AG04449 (cell line): ENCODE results near the gene PLA2G2D.

Experiments used
- CTCF ChIA-PET: fragments of 350-600 bp; formaldehyde crosslinking; extraction: SDS; loops from one replicate; lab custom pipeline; 2021; ENCODE audit warnings: antibody characterized with exemption; lab: Yijun Ruan, JAX
- POLR2A ChIA-PET: fragments of 400-600, 350-600 bp; formaldehyde crosslinking; extraction: SDS; loops from one replicate; lab custom pipeline; 2020; ENCODE audit warnings: antibody characterized with exemption, inconsistent platforms; lab: Yijun Ruan, JAX
- DNase-seq: peaks from one replicate; pipeline ENCODE4 v3.0.0-alpha.2; 2010; ENCODE audit warnings: low read depth, low spot score
- H3K4me3 ChIP-seq: 2 replicates; pipeline ENCODE4 v1.5.1; 2011; ENCODE audit warnings: low read depth, mild to moderate bottlenecking, control low read depth, low read length
- TF ChIP-seq, protein P1 (sequence below): IDR thresholded peaks from one replicate; pipeline ENCODE4 v1.5.1; 2011; ENCODE audit warnings: mild to moderate bottlenecking, moderate library complexity, low read length, control low read depth, inconsistent platforms; ENCODE audit not compliant: insufficient read depth; ENCODE audit errors: missing control alignments

The PLA2G2D gene

DNA sequence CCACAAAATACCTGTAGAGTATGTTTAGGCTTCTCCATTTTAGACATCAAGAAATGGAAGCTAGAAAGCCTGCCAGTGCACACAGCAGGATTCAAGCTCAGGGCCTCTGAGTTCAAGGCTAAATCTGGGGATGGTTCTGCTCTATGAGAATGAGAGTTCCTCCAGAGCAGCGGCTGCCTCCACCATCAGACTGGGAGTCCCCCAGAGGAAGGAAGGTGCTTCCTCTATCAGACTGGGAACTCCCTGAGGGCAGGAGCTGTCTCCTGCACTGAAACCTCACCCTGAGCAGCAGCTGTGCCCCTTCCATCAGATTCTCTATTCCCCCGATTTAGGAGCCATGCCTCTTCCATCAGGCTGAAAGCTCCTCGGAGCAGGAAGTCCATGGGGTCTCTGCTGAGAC is 29.2 kb downstream of the PLA2G2D start:
- TF ChIP-seq, protein P1, sequence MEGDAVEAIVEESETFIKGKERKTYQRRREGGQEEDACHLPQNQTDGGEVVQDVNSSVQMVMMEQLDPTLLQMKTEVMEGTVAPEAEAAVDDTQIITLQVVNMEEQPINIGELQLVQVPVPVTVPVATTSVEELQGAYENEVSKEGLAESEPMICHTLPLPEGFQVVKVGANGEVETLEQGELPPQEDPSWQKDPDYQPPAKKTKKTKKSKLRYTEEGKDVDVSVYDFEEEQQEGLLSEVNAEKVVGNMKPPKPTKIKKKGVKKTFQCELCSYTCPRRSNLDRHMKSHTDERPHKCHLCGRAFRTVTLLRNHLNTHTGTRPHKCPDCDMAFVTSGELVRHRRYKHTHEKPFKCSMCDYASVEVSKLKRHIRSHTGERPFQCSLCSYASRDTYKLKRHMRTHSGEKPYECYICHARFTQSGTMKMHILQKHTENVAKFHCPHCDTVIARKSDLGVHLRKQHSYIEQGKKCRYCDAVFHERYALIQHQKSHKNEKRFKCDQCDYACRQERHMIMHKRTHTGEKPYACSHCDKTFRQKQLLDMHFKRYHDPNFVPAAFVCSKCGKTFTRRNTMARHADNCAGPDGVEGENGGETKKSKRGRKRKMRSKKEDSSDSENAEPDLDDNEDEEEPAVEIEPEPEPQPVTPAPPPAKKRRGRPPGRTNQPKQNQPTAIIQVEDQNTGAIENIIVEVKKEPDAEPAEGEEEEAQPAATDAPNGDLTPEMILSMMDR = no peak
- DNase-seq = no peak
- CTCF ChIA-PET = interaction anchor here (0.8 kb wide), 1 partner anchor 123 kb away, joined by 3 read pairs; no protein-coding TSS in a partner anchor
- no peak overlapping the region for H3K4me3 ChIP-seq
- POLR2A ChIA-PET = no interaction called here

DNA sequence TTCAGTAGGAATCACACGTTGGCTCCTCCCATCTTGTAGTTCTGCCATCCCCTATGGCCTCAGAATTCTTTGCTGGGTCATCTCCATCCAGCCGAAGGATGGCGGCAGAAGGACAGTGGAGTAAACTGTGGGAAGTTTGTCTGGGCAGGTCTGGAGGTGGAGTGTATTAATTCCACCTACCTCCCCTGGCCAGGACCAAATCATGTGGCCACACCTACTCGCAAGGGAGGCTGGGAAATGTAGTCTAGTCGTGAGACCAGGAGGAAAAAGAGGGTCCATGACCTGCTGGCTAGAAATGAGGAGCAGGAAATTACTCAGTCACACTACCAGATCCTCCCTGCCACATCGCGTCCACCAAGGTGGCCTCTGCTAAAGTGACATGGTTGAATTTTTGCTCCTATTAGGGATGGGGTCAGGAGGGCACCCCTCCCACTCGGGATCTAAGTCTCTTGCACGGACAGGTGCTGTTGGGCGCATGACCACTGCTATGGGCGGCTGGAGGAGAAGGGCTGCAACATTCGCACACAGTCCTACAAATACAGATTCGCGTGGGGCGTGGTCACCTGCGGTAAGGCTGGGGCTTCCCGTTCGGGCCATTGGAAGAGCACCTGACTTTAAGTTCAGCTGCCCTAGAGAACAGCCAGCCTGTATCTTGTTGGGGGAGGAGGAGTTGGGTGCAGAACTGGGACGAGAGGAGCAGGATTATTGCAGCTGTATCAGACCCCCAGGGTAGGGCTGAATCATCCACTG is 29.8 kb downstream of the PLA2G2D start:
- DNase-seq = no peak
- H3K4me3 ChIP-seq = no peak overlapping the region
- ChIA-PET POLR2A (no interaction called here), CTCF (interaction anchor here (0.8 kb wide), 1 partner anchor 123 kb away, joined by 3 read pairs; no protein-coding TSS in a partner anchor)
- TF ChIP-seq, protein P1 = no peak

DNA sequence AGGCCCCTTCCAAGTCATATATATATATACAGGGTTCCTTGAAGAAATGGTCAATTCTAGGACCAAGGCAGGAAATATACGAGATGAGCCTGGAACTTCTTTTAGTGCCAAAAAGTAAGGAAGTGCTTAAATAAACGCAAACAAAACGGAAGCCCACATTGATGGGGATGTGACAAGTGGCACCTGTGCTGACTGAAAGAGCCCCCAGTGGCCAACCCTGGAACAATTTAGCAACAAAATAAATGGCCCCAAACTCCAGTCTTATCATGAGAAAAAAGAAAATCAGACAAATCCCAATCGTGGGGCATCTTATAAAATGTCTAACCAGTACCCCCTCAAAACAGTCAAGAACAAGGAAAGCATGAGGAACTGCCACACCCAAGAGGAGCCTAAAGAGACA is 31.7 kb downstream of the PLA2G2D start:
- DNase-seq = no peak
- ChIA-PET CTCF (no interaction called here), POLR2A (no interaction called here)
- no peak overlapping the region for H3K4me3 ChIP-seq
- TF ChIP-seq, protein P1 = no peak

DNA sequence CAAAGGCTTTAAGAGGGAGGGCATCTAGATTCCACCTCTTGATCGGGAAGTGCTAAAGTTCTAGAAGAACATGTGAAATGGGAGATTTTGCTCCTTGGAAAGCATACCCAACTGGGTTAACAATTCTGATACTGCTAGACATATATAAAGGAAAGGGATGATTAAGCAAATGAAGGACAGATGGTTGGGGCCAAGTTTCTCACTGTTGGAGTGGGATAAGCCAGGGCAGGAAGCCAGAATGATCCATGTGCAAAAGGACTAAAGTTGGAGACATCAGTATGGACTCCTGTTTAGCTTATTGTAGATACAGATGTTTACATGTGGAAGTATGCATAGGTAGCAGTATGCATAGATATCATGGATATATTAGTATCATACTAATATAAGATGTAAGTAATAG is 32.5 kb downstream of the PLA2G2D start:
- ChIA-PET POLR2A (no interaction called here), CTCF (interaction anchor here (0.6 kb wide), 1 partner anchor 406 kb away, joined by 3 read pairs; no protein-coding TSS in a partner anchor)
- no peak for DNase-seq
- H3K4me3 ChIP-seq = no peak overlapping the region
- TF ChIP-seq, protein P1 = no peak

DNA sequence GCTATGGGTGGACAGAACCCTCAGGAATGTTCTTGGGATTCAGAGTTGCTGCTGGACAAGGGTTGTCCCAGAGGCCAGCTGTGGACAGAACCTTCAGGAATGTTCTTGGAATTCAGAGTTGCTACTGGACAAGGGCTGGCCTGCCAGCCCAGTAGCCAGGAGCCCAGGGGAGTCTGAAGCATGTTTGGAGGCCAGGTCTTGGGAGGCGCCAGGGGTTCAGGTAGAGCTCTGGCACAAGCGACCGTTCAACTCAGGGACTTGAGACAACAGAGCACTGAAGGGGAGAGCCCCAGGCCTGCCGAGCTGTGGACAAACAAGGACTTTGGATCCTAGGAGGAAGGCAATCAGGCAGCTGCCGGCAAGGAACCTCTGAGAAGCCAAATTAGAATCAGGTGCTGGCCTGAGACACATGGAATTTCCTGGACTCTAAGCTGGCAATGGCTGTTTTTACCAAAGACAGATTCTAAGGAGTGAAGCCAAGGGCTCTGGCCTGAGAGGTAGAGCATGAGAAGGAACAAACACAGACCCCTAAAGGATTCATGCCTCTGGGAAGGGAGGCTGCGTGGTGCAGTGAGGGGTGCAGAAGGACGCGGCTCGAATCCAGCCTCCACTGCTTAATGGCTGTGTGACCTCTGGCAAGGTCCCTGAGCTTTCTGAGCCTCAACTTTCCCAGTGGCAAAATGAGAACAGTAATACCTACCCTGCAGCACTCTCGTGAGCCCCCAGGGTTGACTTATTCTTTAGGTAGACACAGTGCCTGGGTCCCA is 36.0 kb downstream of the PLA2G2D start:
- ChIA-PET POLR2A (no interaction called here), CTCF (no interaction called here)
- TF ChIP-seq, protein P1 = no peak
- no peak for DNase-seq
- no peak overlapping the region for H3K4me3 ChIP-seq

DNA sequence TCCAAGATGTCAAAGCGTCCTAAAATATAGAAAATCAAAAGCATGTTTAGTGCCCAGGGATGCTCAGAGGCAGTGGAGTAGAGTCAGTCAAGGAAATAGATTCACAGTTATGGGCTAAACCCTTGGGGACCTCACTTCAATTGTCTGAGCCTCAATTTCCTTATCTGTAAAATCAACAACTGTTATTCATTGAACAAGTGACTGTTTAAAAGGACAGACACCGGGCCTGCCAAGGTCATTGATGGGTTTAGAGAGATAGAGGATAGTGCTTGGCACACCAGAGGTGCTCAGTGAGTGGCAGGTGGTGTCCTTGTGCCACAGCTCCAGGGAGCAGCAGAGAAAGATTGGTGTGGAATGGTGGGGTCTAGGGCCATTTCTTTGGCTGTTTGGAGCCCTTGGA is 36.6 kb downstream of the PLA2G2D start:
- TF ChIP-seq, protein P1 = no peak
- H3K4me3 ChIP-seq = no peak overlapping the region
- ChIA-PET POLR2A (no interaction called here), CTCF (no interaction called here)
- no peak for DNase-seq
